H9 (cell line): Measurements from ENCODE around the gene PLD5. TPM values are rescaled to one million over a fixed set of nuclear protein-coding genes. Genes with fewer than 3 reads are reported as not detected.
A peak's percentile ranks its signal among the peaks of the same experiment; 100 is the strongest.

Source experiments
- DNase-seq: peaks from one replicate; pipeline ENCODE4 v3.0.0-alpha.2; 2017
- H2AFZ ChIP-seq: one replicate; pipeline ENCODE4 v1.6.1; 2013; ENCODE audit warnings: mild to moderate bottlenecking, low read length, control low read depth, moderate library complexity
- H2AK5ac ChIP-seq: 2 replicates; pipeline ENCODE4 v1.6.1; 2013; ENCODE audit warnings: low read length, control low read depth, mixed read lengths; ENCODE audit not compliant: insufficient read length
- H2BK120ac ChIP-seq: one replicate; pipeline ENCODE4 v1.6.1; 2013; ENCODE audit warnings: low read depth, mild to moderate bottlenecking, low read length, control low read depth, inconsistent platforms; ENCODE audit not compliant: poor library complexity, severe bottlenecking
- H2BK12ac ChIP-seq: 2 replicates; pipeline ENCODE4 v1.6.1; 2013; ENCODE audit warnings: low read length, control low read depth, mixed read lengths, low read depth; ENCODE audit not compliant: insufficient read length
- H2BK15ac ChIP-seq: 2 replicates; pipeline ENCODE4 v1.6.1; 2013; ENCODE audit warnings: low read depth, low read length, control low read depth
- H2BK20ac ChIP-seq: one replicate; pipeline ENCODE4 v1.6.1; 2013; ENCODE audit warnings: low read depth, mild to moderate bottlenecking, low read length, control low read depth, inconsistent platforms; ENCODE audit not compliant: poor library complexity, severe bottlenecking
- H2BK5ac ChIP-seq: 2 replicates; pipeline ENCODE4 v1.6.1; 2013; ENCODE audit warnings: low read length, control low read depth, mixed read lengths; ENCODE audit not compliant: insufficient read length
- H3K14ac ChIP-seq: 2 replicates; pipeline ENCODE4 v1.6.1; 2013; ENCODE audit warnings: low read length, control low read depth; ENCODE audit not compliant: insufficient read depth
- H3K18ac ChIP-seq: 2 replicates; pipeline ENCODE4 v1.6.1; 2013; ENCODE audit warnings: low read depth, mild to moderate bottlenecking, mixed read lengths, low read length, control low read depth; ENCODE audit not compliant: insufficient read length
- H3K23ac ChIP-seq: 2 replicates; pipeline ENCODE4 v1.6.1; 2013; ENCODE audit warnings: low read length, control low read depth, mixed read lengths, low read depth; ENCODE audit not compliant: insufficient read length
- H3K23me2 ChIP-seq: 2 replicates; pipeline ENCODE4 v1.6.1; 2013; ENCODE audit warnings: low read depth, mild to moderate bottlenecking, mixed read lengths, low read length, control low read depth; ENCODE audit not compliant: insufficient read length, poor library complexity, severe bottlenecking
- H3K27ac ChIP-seq: 2 replicates; pipeline ENCODE4 v1.5.1; 2013; ENCODE audit warnings: low read length, control low read depth, mixed read lengths, low read depth; ENCODE audit not compliant: insufficient read length
- H3K27me3 ChIP-seq: 2 replicates; pipeline ENCODE4 v1.6.1; 2013; ENCODE audit warnings: low read length, control low read depth, inconsistent platforms; ENCODE audit not compliant: insufficient read depth
- H3K4ac ChIP-seq: 2 replicates; pipeline ENCODE4 v1.6.1; 2013; ENCODE audit warnings: low read depth, mild to moderate bottlenecking, control low read depth, inconsistent platforms, low read length, moderate library complexity
- H3K4me1 ChIP-seq: 2 replicates; pipeline ENCODE4 v1.6.1; 2013; ENCODE audit warnings: low read length, control low read depth, inconsistent platforms; ENCODE audit not compliant: insufficient read depth
- H3K4me2 ChIP-seq: 2 replicates; pipeline ENCODE4 v1.6.1; 2013; ENCODE audit warnings: low read length, control low read depth, mixed read lengths; ENCODE audit not compliant: insufficient read length, insufficient read depth
- H3K56ac ChIP-seq: 2 replicates; pipeline ENCODE4 v1.6.1; 2013; ENCODE audit warnings: low read depth, mild to moderate bottlenecking, mixed read lengths, low read length, control low read depth; ENCODE audit not compliant: insufficient read length
- H3K79me1 ChIP-seq: 2 replicates; pipeline ENCODE4 v1.6.1; 2013; ENCODE audit warnings: low read depth, mild to moderate bottlenecking, moderate library complexity, low read length, control low read depth, inconsistent platforms; ENCODE audit not compliant: insufficient read depth, poor library complexity, severe bottlenecking
- H3K79me2 ChIP-seq: 2 replicates; pipeline ENCODE4 v1.6.1; 2013; ENCODE audit warnings: low read length, control low read depth, inconsistent platforms; ENCODE audit not compliant: insufficient read depth
- H3K9ac ChIP-seq: 2 replicates; pipeline ENCODE4 v1.6.1; 2013; ENCODE audit warnings: low read length, control low read depth, mixed read lengths; ENCODE audit not compliant: insufficient read length; ENCODE audit errors: extremely low read depth
- H3K9me3 ChIP-seq: one replicate; pipeline ENCODE4 v1.6.1; 2013; ENCODE audit warnings: low read depth, low read length, inconsistent platforms; ENCODE audit not compliant: control insufficient read depth
- H3T11ph ChIP-seq: one replicate; pipeline ENCODE4 v1.6.1; 2013; ENCODE audit warnings: mild to moderate bottlenecking, low read length, control low read depth, inconsistent platforms
- H4K20me1 ChIP-seq: one replicate; pipeline ENCODE4 v1.6.1; 2013; ENCODE audit not compliant: control insufficient read depth, insufficient read length, insufficient read depth
- H4K5ac ChIP-seq: 2 replicates; pipeline ENCODE4 v1.6.1; 2013; ENCODE audit warnings: low read depth, mild to moderate bottlenecking, mixed read lengths, low read length, control low read depth; ENCODE audit not compliant: insufficient read length
- H4K8ac ChIP-seq: replicated peaks from 2 replicates; pipeline ENCODE4 v1.6.1; 2013; ENCODE audit warnings: low read length, control low read depth, mixed read lengths, low read depth; ENCODE audit not compliant: insufficient read length
- H4K91ac ChIP-seq: 2 replicates; pipeline ENCODE4 v1.6.1; 2013; ENCODE audit warnings: low read depth, mild to moderate bottlenecking, moderate library complexity, mixed read lengths, low read length, control low read depth; ENCODE audit not compliant: insufficient read length
- H3K27ac Mint-ChIP-seq, 3 experiments: 2 replicates in 2 of 3; 3 replicates in 1 of 3; pipeline ENCODE4 v1.8.0; 2020 to 2021; ENCODE audit warnings: mixed read lengths in 3 of 3, mild to moderate bottlenecking in 1 of 3, moderate library complexity in 1 of 3
- H3K27me3 Mint-ChIP-seq: 2 replicates; pipeline ENCODE4 v1.8.0; 2021; ENCODE audit warnings: low read depth, mild to moderate bottlenecking, moderate library complexity, mixed read lengths
- H3K36me3 Mint-ChIP-seq, 3 experiments: 2 replicates in 2 of 3; 3 replicates in 1 of 3; pipeline ENCODE4 v1.8.0; 2020 to 2021; ENCODE audit warnings: low read depth in 3 of 3, mixed read lengths in 3 of 3; ENCODE audit not compliant: insufficient read depth in 1 of 3
- H3K4me1 Mint-ChIP-seq, 2 experiments: 2 replicates each; pipeline ENCODE4 v1.8.0; 2020; ENCODE audit warnings: mixed read lengths in 2 of 2
- H3K4me3 Mint-ChIP-seq, 2 experiments: 2 replicates in 1 of 2; 3 replicates in 1 of 2; pipeline ENCODE4 v1.8.0; 2020 to 2021; ENCODE audit warnings: mild to moderate bottlenecking in 2 of 2, mixed read lengths in 2 of 2, moderate library complexity in 1 of 2
- H3K9me3 Mint-ChIP-seq, 2 experiments: 2 replicates in 1 of 2; 3 replicates in 1 of 2; pipeline ENCODE4 v1.8.0; 2020; ENCODE audit warnings: mild to moderate bottlenecking in 2 of 2, mixed read lengths in 2 of 2, moderate library complexity in 1 of 2
- CTCF ChIP-seq: fragments of 200-600 bp; sonication (generic); conservative IDR thresholded peaks from 3 replicates; pipeline ENCODE4 v1.8.0; 2021; ENCODE audit warnings: antibody characterized with exemption, mild to moderate bottlenecking
- WGBS: extraction: QIAGEN DNeasy Blood & Tissue Kit; methylation state at CpG from one replicate; pipeline ENCODE4 v1.1.7; 2013; ENCODE audit warnings: missing lambda C conversion rate, low lambda C conversion rate, mixed read lengths; ENCODE audit not compliant: insufficient read length; ENCODE audit errors: extremely low coverage; 5-methylcytosine and 5-hydroxymethylcytosine counted together
- total RNA-seq: library from RNA; stranded (reverse); gene quantifications from 2 replicates; pipeline ENCODE4 v1.2.1, GENCODE V29; 2021

The PLD5 gene
- total RNA-seq, 1 experiment from 2014 or later: 5.2 TPM

- Histone ChIP-seq H3K79me2 (no peaks in the 10 kb centered on the region), H2BK120ac (no peak overlapping the region), H2BK20ac (no peak overlapping the region), H4K20me1 (no peaks in the 10 kb centered on the region), H2BK15ac (no peak overlapping the region), H3K4ac (no peak overlapping the region), H2AK5ac (no peak overlapping the region), H3K4me1 (no peaks in the 10 kb centered on the region; the same call in 1 of the 2 replicates), H3K9me3 (no peaks in the 10 kb centered on the region), H3K27me3 (no peaks in the 10 kb centered on the region), H3K4me2 (no peak overlapping the region), H4K91ac (no peak overlapping the region), H3K9ac (no peak overlapping the region), H2AFZ (no peak overlapping the region), H3K79me1 (no peaks in the 10 kb centered on the region), H4K5ac (no peak overlapping the region), H3K23ac (no peak overlapping the region), H2BK5ac (no peak overlapping the region), H3T11ph (no peak overlapping the region), H3K27ac (no peak overlapping the region), H3K14ac (no peak overlapping the region), H3K18ac (no peak overlapping the region), H4K8ac (no peak overlapping the region), H3K56ac (no peak overlapping the region), H3K23me2 (no peaks in the 10 kb centered on the region), H2BK12ac (no peak overlapping the region)
- peaks cover 11 to 12% of the 10 kb centered on the region in 2 experiments for H3K4me1 Mint-ChIP-seq
- no peaks in the 10 kb centered on the region for H3K27me3 Mint-ChIP-seq
- no peak for DNase-seq
- peak overlapping the region in 2 of 3 experiments; percentile 32 to 80; a peak in 3 of 7 replicates for H3K27ac Mint-ChIP-seq
- peaks cover 9 to 12% of the 10 kb centered on the region in 2 experiments; a peak in 4 of 5 replicates for H3K9me3 Mint-ChIP-seq
- no CpG with 5 or more reads among the region's 3 CpGs for WGBS
- no peak for TF ChIP-seq CTCF
- no peak overlapping the region for H3K4me3 Mint-ChIP-seq
- H3K36me3 Mint-ChIP-seq: peaks cover 0 to 12% (median 0%) of the 10 kb centered on the region in 3 experiments; a peak in 3 of 7 replicates
Observed at GRCh38 chr1:242146652-242147051, 377.8 kb downstream of the PLD5 start.
